GM13976 (cell line): ENCODE data around the gene ATP8B3.

Experiments
- DNase-seq: peaks from one replicate; pipeline ENCODE4 v3.0.0; 2012; ENCODE audit warnings: low spot score
- CTCF ChIP-seq: IDR thresholded peaks from 2 replicates; pipeline ENCODE4 v1.5.1; 2012; ENCODE audit warnings: borderline replicate concordance, mild to moderate bottlenecking; ENCODE audit not compliant: insufficient read depth; ENCODE audit errors: extremely low read depth, missing control alignments, control extremely low read depth
- in situ Hi-C: fragments of 300-500 bp; cut with MboI; formaldehyde crosslinking; loops from one replicate; pipeline ENCODE4 v1.12.0; 2022; ENCODE audit warnings: low sequenced_read_pairs, mixed read lengths, inconsistent platforms; ENCODE audit not compliant: unreplicated experiment

The ATP8B3 gene

GRCh38 chr19:1789261-1790041, 22.6 kb downstream of the ATP8B3 start:
- no peak for DNase-seq
- in situ Hi-C loops, result no loop called here
- TF ChIP-seq CTCF, result no peak

GRCh38 chr19:1787116-1787515, 25.0 kb downstream of the ATP8B3 start:
- in situ Hi-C loops, result no loop called here
- no peak for TF ChIP-seq CTCF

GRCh38 chr19:1786668-1787067, 25.4 kb downstream of the ATP8B3 start:
- no peak for DNase-seq
- TF ChIP-seq CTCF, result no peak
- in situ Hi-C loops, result no loop called here

More at GRCh38 chr19:1787116-1787515, 25.0 kb downstream of the ATP8B3 start:
- no peak for DNase-seq

- no peak for DNase-seq
- in situ Hi-C loops, result no loop called here
- TF ChIP-seq CTCF, result no peak
These were observed 26.8 kb downstream of the ATP8B3 start for GRCh38 chr19:1785310-1785709.

- in situ Hi-C loops, result no loop called here
- DNase-seq, result no peak
- no peak for TF ChIP-seq CTCF
These were observed 28.2 kb downstream of the ATP8B3 start for GRCh38 chr19:1783874-1784273.

- no peak for TF ChIP-seq CTCF
- in situ Hi-C loops, result no loop called here
- no peak for DNase-seq
These were observed 28.7 kb downstream of the ATP8B3 start for GRCh38 chr19:1783354-1783753.
